A549 (cell line): ENCODE results near the gene APBB2.

ENCODE experiments used
- CTCF ChIP-seq: fragments of >200 bp; sonication (Bioruptor Twin); formaldehyde crosslinking; IDR thresholded peaks from 3 replicates; pipeline ENCODE4 v1.5.1; 2016
- NPAS2 ChIP-seq: fragments of 250-450 bp; sonication (Bioruptor Pico); IDR thresholded peaks from 2 replicates; pipeline ENCODE4 v1.8.0; 2022; ENCODE audit warnings: mild to moderate bottlenecking, moderate library complexity, borderline replicate concordance
- RFX5 ChIP-seq: fragments of 450-650 bp; IDR thresholded peaks from 2 replicates; pipeline ENCODE4 v1.7.1; 2014; ENCODE audit warnings: antibody characterized with exemption, mild to moderate bottlenecking, moderate library complexity
- ZC3H11A ChIP-seq: fragments of 450-650 bp; IDR thresholded peaks from 2 replicates; pipeline ENCODE4 v1.6.1; 2014; ENCODE audit warnings: antibody characterized with exemption, mild to moderate bottlenecking

GRCh38 chr4:40877081-40877480, 337.3 kb downstream of the APBB2 start:
- TF ChIP-seq CTCF (no peak), ZC3H11A (no peak), RFX5 (no peak), NPAS2 (CRISPR knock-in tag) (no peak)
